HG03565 (cell line): ENCODE data around the gene ZNF408.
"Not testable (repeated sequence)": the region's sequence is repeated elsewhere in the genome, so short reads cannot be mapped to it uniquely, and the experiment has no call there.

ENCODE experiments used
- ATAC-seq: cut with Tn5 transposase; IDR thresholded peaks from one replicate; pipeline ENCODE4 v1.9.1; 2021; ENCODE audit warnings: mild to moderate bottlenecking, moderate library complexity; ENCODE audit not compliant: unreplicated experiment

Gene ZNF408

GRCh38 chr11:46696212-46696558, 4.6 kb upstream of the ZNF408 start:
- no peak for ATAC-seq

GRCh38 chr11:46697303-46697702, 3.5 kb upstream of the ZNF408 start:
- no peak for ATAC-seq

GRCh38 chr11:46697723-46698122, 3.1 kb upstream of the ZNF408 start:
- ATAC-seq = no peak

- ATAC-seq = no peak
Observed at GRCh38 chr11:46698597-46698996, 2.2 kb upstream of the ZNF408 start.

GRCh38 chr11:46701078-46701654, 335 bp downstream of the ZNF408 start:
- ATAC-seq = no peak

GRCh38 chr11:46705070-46705688, 4.3 kb downstream of the ZNF408 start:
- no peak for ATAC-seq

- no peak for ATAC-seq
Observed at GRCh38 chr11:46706886-46707285, 6.1 kb downstream of the ZNF408 start.

- not testable (repeated sequence) for ATAC-seq
Observed at GRCh38 chr11:46709351-46709750, 8.5 kb downstream of the ZNF408 start.

- no peak for ATAC-seq
Observed at GRCh38 chr11:46710821-46711269, 10.0 kb downstream of the ZNF408 start.

GRCh38 chr11:46711303-46711702, 10.5 kb downstream of the ZNF408 start:
- no peak for ATAC-seq

- no peak for ATAC-seq
Observed at GRCh38 chr11:46712874-46713576, 12.2 kb downstream of the ZNF408 start.

- not testable (repeated sequence) for ATAC-seq
Observed at GRCh38 chr11:46717825-46718154, 17.0 kb downstream of the ZNF408 start.

GRCh38 chr11:46718155-46719019, 17.6 kb downstream of the ZNF408 start:
- ATAC-seq = no peak

GRCh38 chr11:46719048-46719542, 18.3 kb downstream of the ZNF408 start, which contains the start of gene F2:
TSS of gene F2 (plus strand) at chr11:46719213. CDS start at chr11:46719236, 23 bp downstream.
- no peak for ATAC-seq

- ATAC-seq = no peak
Observed at GRCh38 chr11:46719543-46720218, 18.9 kb downstream of the ZNF408 start.

GRCh38 chr11:46721286-46721685, 20.5 kb downstream of the ZNF408 start:
- no peak for ATAC-seq

GRCh38 chr11:46722566-46723358, 21.9 kb downstream of the ZNF408 start:
- no peak for ATAC-seq

- no peak for ATAC-seq
Observed at GRCh38 chr11:46723359-46723680, 22.5 kb downstream of the ZNF408 start.

- no peak for ATAC-seq
Observed at GRCh38 chr11:46724088-46724487, 23.3 kb downstream of the ZNF408 start.
